Measurements from ENCODE around the gene LSM14B. TPM values are rescaled to one million over a fixed set of nuclear protein-coding genes. Genes with fewer than 3 reads are reported as not detected.
"Not testable (repeated sequence)": the region's sequence is repeated elsewhere in the genome, so short reads cannot be mapped to it uniquely, and the experiment has no call there.

The LSM14B gene
- total RNA-seq, 2 donors from 2014 or later = 26.1 to 26.8 TPM

DNA sequence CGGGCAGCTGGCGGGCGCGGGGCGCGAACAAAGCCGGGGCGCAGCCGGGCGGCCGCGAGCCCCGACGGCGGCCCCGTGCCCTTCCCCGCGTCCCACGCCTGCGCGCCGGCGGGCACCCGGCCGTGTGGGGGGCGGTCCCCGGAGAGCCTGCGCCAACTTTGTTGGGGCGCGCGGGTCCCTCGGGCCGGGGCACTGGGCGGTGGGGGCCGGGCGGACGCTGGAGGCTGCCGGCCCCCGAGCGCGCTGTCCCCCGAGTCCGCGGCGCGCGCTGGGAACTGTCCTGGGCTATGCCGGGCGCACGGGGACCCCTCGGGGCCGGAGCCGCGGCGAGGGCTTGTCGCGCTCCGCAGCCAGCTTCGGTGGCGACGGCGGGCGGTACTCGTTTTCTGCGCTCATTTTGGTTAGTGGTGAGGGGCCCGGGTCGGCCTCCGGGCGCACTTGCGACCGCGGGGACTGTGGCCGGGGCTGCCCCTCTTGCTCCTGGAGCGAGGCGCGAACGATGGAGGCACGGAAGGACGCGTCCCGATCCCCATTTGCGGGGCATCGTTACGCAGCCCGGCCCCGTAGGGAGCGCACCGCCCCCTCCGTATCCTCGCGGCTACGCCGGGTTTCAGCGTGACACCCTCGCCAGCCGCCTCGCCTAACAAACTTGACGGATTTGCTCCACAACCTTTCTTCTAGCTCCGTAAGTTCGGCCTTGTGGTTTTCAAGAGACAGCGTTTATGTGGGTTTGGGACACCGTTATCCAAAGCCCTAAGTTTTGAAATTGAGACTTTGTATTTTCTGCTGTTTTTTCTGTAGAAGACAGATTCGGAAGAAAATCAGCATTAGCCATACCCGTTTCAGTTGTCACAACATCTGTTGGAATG, 21.9 kb downstream of the LSM14B start:
- Histone ChIP-seq H3K27ac (peak overlapping the region; percentile 89 to 96), H3K27me3 (no peaks in the 10 kb centered on the region), H3K4me1 (peaks cover 0 to 51% of the 10 kb centered on the region in 2 donors), H3K4me3 (peak overlapping the region; percentile 85 to 92), H3K9me3 (no peaks in the 10 kb centered on the region), H3K36me3 (peaks cover 17% of the 10 kb centered on the region)
- DNase-seq (ENCODE audit: low spot score) = no peak
- TF ChIP-seq, protein P1, sequence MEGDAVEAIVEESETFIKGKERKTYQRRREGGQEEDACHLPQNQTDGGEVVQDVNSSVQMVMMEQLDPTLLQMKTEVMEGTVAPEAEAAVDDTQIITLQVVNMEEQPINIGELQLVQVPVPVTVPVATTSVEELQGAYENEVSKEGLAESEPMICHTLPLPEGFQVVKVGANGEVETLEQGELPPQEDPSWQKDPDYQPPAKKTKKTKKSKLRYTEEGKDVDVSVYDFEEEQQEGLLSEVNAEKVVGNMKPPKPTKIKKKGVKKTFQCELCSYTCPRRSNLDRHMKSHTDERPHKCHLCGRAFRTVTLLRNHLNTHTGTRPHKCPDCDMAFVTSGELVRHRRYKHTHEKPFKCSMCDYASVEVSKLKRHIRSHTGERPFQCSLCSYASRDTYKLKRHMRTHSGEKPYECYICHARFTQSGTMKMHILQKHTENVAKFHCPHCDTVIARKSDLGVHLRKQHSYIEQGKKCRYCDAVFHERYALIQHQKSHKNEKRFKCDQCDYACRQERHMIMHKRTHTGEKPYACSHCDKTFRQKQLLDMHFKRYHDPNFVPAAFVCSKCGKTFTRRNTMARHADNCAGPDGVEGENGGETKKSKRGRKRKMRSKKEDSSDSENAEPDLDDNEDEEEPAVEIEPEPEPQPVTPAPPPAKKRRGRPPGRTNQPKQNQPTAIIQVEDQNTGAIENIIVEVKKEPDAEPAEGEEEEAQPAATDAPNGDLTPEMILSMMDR (IDR thresholded peaks at IDR 0.05) = no peak

DNA sequence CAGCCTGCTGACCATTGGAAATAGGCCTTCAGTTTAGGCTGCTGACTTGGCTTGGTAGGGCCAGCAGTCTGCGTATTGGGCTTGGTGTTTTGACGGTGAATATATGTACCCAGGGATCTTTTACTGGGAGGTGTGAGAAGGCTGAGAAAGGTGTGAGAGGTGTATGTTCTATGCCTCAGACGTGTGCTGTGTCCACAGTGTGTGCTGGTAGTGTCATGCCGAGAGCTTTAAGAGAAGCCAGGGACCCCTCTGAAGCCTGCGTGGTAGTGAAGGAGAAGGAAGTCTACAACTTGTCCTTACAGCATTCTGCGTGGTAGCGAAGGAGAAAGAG, 23.4 kb downstream of the LSM14B start:
- TF ChIP-seq, protein P1 (IDR thresholded peaks at IDR 0.05) = no peak
- H3K36me3 ChIP-seq = peaks cover 3% of the 10 kb centered on the region
- H3K4me1 ChIP-seq = peaks cover 0 to 49% of the 10 kb centered on the region in 2 donors
- no peak overlapping the region for H3K27ac ChIP-seq
- H3K9me3 ChIP-seq = no peaks in the 10 kb centered on the region
- no peak for DNase-seq (ENCODE audit: low spot score)
- no peaks in the 10 kb centered on the region for H3K27me3 ChIP-seq
- H3K4me3 ChIP-seq = no peak overlapping the region

DNA sequence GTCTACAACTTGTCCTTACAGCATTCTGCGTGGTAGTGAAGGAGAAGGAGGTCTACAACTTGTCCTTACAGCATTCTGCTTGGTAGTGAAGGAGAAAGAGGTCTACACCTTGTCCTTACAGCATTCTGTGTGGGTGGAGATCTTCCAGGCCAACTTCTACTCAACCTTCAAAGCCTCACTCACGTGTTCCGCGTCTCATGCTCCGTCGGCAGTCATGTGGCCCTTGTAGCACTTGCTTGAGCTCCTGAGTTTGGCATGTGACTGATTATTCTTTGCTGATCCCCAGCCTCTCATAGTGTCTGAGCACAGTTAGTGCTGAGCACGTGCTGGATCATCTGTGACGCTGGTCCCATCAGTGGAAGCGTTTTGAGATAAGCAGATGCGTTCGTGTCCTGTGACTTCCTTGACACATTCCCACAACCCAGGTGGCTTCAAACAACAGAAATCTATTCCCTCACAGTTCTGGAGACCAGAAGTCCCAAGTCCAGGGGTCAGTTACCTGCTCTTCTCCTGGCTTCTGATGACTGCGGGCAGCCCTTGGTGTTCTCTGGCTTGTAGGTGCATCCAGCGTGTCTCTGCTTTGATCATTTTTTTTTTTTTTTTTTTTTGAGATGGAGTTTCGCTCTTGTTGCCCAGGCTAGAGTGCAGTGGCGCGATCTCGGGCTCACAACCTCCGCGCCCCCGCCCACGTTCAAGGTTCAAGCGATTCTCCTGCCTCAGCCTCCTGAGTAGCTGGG, 23.9 kb downstream of the LSM14B start:
- H3K4me3 ChIP-seq = no peak overlapping the region
- H3K36me3 ChIP-seq = no peaks in the 10 kb centered on the region
- no peak overlapping the region for H3K27ac ChIP-seq
- no peak for DNase-seq (ENCODE audit: low spot score)
- TF ChIP-seq, protein P1 (IDR thresholded peaks at IDR 0.05) = no peak
- peaks cover 0 to 49% of the 10 kb centered on the region in 2 donors for H3K4me1 ChIP-seq
- H3K27me3 ChIP-seq = no peaks in the 10 kb centered on the region
- no peaks in the 10 kb centered on the region for H3K9me3 ChIP-seq

DNA sequence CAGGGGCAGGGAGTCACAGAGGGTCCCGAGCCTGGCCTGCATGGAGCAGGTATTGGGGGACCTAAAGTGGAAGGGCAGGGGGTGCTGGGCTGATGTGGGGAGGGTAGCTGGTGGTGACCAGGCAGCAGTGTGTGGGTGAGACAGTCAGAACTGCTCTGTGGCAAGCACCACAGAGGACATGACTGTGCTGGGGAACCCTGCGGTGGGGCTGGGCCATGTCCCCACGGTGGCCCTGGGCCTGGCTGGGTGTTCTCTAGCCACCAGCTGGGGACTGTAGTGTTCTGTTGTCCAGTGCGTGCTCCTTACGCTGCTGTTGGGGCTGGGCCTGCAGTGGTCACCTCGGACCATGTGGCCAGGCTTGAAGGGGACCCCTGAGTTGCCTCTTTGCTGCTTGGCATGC, 24.9 kb downstream of the LSM14B start:
- no peaks in the 10 kb centered on the region for H3K9me3 ChIP-seq
- DNase-seq (ENCODE audit: low spot score) = no peak
- H3K27me3 ChIP-seq = no peaks in the 10 kb centered on the region
- TF ChIP-seq, protein P1 (IDR thresholded peaks at IDR 0.05) = no peak
- H3K27ac ChIP-seq = no peak overlapping the region
- H3K4me3 ChIP-seq = no peak overlapping the region
- H3K4me1 ChIP-seq = peaks cover 0 to 42% of the 10 kb centered on the region in 2 donors
- no peaks in the 10 kb centered on the region for H3K36me3 ChIP-seq

DNA sequence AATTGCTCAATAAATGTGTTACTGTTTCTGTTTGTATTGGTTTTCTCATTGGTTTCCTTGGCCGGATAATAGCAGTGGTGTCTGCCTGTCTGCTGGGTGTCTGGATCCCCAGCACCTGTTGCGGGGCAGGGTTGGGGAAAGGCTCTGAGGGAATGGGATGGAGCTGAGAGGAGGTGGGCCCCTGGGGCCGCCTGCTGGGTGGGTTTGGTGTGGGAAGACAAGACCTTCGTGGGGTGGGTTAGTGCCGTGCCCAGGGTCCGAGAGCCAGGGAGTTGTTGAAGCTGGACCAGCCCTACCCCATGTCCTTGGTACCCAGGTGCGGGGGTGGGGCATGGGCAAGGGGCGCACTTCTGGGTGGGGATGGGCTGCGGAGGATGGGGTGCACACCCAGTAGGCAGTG, 25.3 kb downstream of the LSM14B start:
- no peak overlapping the region for H3K4me3 ChIP-seq
- H3K27ac ChIP-seq = no peak overlapping the region
- peaks cover 0 to 41% of the 10 kb centered on the region in 2 donors for H3K4me1 ChIP-seq
- TF ChIP-seq, protein P1 (IDR thresholded peaks at IDR 0.05) = no peak
- H3K27me3 ChIP-seq = no peaks in the 10 kb centered on the region
- H3K9me3 ChIP-seq = no peaks in the 10 kb centered on the region
- DNase-seq (ENCODE audit: low spot score) = no peak
- no peaks in the 10 kb centered on the region for H3K36me3 ChIP-seq

DNA sequence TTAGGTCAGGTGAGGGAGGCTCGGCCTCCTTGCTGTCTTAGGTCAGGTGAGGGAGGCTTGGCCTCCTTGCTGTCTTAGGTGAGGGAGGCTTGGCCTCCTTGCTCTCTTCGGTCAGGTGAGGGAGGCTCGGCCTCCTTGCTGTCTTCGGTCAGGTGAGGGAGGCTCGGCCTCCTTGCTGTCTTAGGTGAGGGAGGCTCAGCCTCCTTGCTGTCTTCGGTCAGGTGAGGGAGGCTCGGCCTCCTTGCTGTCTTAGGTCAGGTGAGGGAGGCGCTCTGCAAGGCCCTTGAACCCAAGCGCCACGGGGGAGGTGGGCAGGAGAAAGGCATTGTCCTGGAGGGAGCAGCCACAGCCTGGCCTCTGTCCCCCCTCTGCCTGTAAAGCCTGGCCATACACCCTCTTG, 26.1 kb downstream of the LSM14B start:
- H3K27me3 ChIP-seq; H3K4me3 ChIP-seq; H3K9me3 ChIP-seq; H3K27ac ChIP-seq; DNase-seq (ENCODE audit: low spot score); H3K36me3 ChIP-seq: not testable (repeated sequence)
- H3K4me1 ChIP-seq = peaks cover 0 to 41% of the 10 kb centered on the region in 2 donors

All from right atrium auricular region (tissue), 2 donors.